GM21367 (cell line): Measurements from ENCODE around the gene CHRM4.

Experiments
- ATAC-seq: cut with Tn5 transposase; IDR thresholded peaks from one replicate; pipeline ENCODE4 v1.9.1; 2021; ENCODE audit not compliant: unreplicated experiment

The CHRM4 gene

DNA sequence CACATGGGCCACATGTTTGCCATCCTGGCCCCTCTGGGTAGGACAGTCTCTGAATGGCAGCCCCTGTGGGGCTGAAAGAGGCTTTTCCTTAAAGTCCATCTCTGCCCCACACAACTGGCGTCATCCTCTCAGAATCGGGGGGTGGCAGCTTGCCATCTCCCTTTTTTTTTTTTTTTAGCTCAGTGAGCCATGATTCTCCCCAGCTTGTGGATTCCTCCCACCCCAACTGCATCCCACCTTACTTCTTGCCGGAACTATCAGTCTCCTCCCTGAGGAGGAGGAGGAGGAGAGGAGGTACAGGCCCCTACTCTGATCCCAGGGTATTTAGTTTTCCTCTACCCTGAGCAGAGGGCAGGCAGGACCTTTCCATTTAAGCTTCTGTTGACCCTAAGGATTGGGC, 40.9 kb downstream of the CHRM4 start:
- ATAC-seq: no peak

DNA sequence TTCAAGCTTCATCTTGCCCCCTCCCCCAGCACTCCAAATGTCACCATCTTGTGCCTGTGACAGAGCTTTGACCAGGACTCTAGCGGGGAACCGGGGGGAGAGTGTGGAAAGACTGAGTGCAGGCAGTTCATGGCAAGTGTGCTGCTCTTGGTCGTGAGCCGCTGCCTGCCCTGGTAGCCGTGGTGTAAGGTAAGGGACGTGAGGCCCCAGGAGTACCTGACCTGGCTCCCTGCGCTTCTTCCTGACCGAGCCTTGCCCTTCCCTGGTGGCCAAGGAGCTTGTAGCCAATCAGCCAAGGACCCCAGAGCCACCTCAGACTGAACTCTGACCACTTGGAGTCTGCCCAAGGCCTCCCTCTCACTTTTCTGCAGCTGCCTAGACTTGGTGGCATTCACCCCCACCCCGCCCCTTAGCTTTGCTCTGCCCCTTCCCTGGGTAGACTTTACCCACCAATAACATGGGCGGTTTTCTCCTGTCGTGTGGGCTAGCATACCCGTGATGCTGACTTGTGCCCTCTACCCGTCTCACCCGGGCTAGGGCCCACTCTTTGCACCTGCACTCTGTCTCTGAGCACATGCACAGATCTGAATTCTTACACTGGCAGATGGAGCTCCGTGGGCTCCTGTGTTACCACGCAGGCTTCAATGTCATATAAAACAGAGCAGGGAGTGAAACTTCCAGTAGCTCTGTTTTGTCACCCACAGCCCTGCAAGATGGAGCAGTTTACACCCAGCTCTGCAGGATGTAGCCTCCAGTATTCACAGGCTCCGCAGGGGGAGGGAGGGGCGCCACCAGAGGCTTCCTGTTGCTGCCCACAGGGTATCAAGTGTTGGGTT, 42.8 kb downstream of the CHRM4 start:
- no peak for ATAC-seq

DNA sequence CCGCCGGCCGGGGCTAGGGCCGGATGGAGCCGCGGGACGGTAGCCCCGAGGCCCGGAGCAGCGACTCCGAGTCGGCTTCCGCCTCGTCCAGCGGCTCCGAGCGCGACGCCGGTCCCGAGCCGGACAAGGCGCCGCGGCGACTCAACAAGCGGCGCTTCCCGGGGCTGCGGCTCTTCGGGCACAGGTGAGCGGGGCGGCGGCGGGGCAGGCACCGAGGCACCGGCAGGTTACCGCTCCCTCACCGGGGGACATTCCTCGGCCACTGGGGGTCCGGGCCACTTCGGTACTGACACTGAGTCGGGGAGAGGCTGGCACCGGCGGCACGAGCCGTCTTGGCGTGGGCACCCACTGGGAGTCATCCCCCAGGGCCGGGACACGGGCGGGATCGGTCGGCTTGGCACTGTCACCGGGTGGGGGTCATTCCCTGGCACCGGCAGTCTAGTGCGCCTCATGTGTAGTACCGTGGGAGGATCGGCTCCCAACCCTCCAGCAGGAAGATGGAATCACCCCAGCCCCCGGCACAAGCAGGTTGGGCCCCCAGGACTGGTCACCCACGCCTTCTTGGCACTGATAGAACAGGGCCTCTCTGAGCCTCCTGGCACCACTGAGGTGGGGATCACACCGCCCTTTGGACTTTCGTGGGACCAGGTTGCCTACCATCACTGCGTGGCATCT, 43.8 kb downstream of the CHRM4 start:
- no peak for ATAC-seq

DNA sequence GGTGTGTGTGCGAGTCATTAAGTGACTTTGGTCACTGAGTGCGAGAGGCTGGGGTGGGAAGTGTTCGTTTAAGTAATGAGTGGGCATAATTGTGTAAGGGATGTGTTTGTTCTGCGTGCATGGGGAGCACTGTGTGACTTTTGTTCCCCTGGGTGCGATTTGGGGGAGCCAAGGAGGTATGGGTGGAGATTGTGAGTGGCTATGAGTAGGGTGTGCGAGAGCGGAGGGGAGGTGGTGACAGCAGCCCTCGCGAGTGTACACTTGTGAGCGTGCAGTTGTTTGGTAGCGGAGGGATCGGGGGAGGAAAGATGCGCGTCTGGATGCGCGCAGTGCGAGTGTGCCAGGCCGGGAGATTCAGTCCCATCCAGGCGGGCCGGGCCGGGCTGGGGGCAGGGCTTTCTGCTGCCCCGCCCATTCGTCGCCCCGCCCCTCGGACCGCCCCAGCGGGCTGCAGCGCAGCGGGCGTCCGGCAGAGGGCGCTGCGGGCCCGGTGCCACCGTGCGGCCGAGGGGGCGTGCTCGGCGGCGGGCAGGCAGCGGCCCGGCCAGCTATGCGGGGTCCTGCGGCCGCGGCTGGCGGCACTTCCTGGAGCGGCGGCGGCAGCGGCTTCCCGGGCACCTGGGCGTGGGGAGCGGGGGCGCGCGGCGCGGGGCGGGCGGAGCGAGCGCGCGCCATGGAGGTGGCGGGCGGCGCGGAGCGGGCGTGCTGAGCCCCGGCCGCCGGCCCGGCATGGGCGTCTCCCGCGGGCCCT, 44.5 kb downstream of the CHRM4 start, which contains the start of gene DGKZ:
TSS of gene DGKZ (plus strand) at position 578 of the 751 bp plus-strand sequence. CDS start 197 bp downstream, outside the sequence.
- peak; percentile 44 for ATAC-seq

DNA sequence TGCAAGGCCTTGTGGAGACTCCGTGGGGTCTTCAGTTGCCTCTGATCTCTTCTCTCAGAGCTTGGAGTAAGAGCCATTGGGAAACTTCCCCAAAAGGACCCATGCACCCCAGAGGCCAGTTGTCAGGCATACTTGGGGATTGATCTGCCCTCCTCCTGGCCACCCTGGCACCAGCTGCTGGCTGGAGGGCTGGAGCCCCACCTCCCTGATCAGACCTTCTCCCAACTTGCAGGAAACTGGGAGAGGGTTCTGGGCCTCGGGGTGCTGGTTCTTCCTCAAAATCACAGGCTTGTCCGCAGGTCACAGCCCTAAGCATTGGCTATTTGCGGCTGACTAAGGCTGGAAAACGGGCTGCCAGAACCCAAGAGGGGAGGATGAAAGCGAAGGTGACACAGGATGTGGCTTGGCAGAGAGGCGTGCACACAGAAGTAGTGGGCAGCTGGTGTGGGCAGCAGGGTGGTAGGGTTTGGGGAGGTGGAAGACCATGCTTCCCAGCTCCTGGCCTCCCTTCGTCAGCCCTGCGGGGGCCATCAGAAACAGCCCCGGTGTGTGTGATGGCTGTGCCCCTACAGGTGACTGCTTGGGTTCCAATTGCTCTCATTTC, 45.6 kb downstream of the CHRM4 start:
- no peak for ATAC-seq

DNA sequence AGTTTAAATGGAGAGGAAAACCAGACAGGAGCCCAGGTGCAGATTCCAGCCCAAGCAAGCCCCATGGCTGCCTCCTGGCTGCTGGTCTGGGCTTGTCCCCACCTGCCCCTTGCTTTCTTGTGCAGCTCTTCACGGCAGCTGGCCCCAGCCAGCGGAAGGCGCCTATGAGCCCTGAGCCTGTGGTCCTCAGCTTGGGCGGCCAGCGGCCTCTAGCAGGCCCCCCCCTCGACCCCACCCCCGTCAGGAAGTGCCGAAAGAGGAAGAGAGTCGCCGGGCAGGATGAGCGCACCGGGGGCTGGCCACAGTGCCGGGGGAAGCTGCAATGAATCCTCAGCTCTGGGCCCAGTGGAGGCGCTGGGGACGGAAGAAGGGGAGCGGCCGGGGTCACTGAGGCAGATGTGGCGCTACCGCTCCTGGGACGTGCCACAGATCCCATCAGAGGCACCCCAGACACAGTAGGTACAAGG, 46.4 kb downstream of the CHRM4 start:
- ATAC-seq: no peak

DNA sequence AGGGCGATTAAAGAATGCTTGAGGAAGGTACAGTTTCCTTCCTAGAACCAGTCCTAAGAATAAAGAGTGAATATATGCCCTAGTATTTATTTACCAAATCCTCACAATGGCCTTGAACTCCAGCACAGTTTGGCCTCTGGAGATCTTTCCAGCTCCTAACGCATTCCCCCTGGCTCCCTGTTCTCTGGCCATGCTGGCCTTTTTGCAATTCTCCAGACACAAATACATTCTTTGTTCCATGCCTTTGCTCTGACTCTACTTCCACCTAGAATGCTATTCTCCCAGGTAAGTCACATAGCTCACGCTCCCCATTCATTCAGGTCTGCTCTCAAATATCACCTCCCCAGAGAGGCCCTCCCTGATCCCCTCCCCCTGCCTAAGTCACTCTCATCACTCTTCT, 48.1 kb downstream of the CHRM4 start:
- no peak for ATAC-seq

DNA sequence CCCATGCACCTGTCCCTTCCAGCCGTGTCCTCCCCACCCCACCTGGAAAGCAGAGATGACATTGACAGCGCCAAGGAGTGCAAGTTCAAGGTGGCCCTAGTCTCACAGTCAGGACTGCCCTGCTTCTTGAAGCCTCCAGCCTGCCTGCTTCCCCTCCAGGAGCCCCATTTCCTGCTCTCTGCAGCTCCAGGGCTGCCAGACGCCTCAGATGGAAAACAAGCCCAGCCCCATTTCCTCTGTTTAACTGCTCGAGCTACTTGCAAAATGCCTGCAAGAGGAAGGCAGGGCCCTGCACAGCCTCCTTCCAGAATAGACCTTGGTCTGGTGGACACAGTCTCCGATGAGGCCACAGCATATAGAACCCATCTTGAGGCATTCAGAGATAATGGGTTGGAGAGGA, 49.3 kb downstream of the CHRM4 start:
- no peak for ATAC-seq

DNA sequence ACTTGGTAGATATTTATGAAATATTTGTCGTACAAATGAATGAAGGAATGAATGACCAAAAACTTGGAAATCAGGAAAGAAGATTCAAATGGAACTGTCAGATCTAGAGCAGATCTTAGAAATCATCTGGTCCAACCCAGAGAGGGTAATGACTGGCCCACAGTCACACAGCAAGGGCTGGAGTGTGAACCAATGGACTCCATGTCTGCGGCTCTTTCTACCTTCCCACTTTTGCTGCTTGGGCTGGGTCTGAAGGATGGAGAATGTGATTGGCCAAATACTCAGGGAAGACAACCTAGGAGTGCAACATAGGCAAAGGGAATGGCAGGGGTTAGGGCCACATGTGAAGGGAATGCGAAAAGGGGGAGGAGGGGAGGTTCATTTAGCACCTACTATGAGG, 50.1 kb downstream of the CHRM4 start:
- no peak for ATAC-seq

DNA sequence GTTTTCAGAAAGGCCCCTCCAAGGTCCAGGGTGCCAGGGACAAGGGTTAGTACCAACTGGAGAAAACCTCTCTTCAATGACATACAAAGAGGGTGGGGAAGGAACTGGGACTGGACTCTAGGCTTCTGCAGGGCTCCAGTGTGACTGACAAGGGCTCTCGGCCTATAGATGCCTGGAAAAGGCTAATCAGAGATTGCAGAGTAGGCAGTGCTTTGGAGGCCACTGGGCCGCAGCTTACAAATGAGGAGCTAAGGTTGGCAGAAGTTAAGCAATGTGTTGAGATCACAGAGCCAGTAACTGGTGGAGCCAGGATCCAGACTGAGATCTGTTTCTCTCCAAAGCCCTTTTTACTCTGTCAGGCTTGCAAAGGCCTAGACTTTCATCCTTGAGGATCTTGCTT, 51.8 kb downstream of the CHRM4 start:
- no peak for ATAC-seq

DNA sequence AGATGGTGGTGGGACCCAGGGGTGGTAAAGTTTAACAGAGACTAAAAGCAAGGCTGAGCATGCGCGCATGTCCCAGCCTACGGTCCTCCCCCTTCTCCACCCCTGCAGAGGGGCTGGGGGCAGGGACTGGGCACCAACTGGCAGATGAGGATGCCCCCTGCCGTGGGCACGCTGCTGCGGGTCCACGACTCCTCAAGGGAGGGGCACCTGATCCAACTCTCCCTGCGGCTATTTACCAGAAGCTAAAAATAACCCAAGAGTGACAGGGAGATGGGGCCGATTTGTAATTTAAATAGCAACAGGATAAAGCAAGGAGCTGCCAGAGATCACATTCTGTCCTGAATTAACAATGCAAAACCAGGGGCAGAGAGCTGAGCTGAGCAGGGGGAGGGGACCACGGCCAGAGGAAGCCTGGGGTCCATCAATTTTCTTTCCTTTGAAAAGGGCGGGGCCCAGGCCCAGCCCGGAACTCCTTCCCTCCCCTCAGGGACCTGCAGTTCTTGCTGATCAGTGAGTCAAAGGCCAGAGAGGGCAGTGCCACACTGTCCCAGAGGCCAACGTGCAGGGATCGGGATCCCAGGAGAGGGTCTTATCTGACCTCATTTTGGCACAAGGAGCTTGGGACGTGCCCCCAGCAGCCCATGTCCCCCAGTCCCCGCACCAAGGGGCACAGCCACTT, 52.4 kb downstream of the CHRM4 start:
- no peak for ATAC-seq

DNA sequence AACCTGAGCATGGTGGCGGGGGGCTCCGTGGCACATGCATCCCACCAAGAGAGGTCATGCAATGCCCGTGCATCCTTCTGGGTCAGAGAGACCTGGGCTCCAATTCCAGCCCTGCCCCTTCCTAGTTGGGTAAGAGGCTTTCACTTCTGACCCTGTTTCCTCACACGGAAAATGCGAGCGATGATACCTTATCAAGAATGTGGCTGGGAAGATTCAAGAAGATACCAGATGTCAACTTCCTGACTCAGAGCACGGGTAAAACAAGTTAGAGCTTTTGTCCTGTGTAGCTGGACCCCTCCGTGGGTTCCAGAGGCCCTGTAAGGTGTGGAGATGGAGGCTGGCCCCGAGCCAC, 53.0 kb downstream of the CHRM4 start:
- no peak for ATAC-seq

DNA sequence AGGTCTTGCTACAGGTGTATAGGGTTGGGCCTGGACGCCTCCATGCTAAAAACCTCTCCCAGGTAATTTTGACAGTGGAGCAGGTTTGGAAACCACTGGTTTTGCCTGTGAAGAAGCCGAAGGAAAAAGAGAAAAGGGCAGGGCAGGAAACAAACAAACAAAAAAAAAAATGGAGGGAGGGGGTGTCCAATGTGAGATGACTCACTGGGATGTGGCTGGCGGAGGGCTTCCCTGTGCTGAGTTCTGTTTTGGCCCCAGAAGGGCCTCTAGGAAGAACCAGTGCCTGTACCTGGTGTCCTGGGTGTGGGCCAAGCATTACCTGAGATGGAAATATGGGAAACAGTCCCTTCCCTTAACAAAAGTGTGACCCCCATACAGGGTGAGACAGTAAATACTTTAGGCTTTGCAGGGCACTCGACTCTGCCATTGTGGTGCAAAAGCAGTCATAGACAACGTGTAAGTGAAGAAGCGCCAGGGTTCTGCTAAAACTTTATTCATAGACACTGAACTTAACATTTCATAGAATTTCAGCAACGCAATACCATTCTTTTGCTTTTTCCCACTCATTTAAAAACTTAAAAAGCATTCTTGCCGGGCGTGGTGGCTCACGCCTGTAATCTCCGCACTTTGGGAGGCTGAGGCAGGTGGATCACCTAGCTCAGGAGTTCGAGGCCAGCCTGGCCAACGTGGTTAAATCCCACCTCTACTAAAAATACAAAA, 53.8 kb downstream of the CHRM4 start:
- ATAC-seq: no peak

DNA sequence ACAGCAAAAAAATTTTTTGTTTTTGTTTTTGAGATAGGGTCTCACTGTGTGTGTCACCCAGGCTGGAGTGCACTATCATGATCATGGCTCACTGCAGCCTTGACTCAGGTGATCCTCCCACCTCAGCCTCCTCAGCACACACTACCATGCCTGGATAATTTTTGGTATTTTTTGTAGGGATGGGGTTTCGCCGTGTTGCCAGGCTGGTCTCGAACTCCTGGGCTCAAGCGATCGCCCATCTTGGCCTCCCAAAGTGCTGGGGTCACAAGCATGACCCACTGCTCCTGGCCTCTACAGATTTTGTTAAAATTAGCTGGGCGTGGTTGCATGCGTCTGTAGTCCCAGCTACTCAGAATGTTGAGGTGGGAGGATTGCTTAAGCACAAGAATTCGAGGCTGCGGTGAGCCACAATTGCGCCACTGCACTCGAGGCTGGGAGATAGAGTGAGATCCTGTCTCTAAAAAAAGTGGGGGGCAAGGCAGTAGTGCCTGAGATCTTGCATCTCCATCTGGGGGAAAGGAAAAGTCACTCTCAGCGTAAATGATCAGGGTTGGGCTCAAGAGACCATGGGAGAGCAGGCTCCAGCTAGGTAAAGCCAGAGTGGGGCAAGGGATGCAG, 54.9 kb downstream of the CHRM4 start:
- no peak for ATAC-seq

DNA sequence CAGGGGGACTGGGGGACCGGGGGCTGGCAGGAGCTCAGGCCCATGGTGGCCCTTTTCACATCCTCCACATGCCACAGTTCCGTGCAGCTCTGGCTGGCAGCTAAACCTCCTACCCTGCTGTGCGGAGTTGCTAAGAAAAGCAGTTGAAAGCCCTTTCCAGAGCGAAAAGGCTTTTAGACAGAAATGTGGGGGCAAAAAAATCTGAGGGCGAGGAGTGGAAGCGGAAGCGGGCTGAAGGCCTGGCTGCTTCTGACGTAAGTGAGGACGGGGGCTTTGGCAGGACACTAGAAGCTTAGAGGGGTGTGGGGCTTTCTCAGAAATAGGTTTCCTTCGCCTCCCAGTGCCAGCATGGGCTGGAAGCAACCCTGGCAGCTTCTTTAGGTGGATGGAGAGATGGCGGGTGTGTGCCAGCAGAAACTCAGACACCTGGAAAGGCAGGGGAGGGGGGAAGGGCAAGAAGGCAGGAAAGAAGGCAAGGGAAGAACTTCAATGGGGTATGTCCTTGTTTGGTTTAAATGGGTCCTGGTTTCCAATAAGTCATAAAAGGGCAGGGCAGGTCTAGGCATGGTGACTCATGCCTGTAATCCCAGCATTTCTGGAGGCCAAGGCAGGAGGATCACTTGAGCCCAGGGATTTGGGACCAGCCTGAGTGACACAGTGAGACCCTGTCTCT, 55.5 kb downstream of the CHRM4 start:
- no peak for ATAC-seq

DNA sequence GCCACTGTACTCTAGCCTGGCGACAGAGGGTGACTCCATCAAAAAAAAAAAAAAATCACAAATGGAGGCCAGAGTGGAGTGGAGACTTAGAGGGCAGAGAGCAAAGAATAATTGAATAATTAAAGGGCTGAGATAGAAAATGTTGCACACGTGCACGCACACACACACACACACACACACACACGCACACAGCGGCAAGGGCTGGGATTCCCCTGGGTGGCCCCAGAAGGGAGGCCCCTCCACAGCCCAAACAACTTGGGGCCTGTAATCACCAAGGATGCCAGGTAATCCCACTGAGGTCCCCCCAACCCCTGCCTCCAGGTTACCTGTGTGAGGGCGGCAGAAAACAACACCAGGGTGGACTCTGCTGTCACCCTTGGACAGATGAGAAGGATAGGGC, 56.3 kb downstream of the CHRM4 start:
- ATAC-seq: no peak

DNA sequence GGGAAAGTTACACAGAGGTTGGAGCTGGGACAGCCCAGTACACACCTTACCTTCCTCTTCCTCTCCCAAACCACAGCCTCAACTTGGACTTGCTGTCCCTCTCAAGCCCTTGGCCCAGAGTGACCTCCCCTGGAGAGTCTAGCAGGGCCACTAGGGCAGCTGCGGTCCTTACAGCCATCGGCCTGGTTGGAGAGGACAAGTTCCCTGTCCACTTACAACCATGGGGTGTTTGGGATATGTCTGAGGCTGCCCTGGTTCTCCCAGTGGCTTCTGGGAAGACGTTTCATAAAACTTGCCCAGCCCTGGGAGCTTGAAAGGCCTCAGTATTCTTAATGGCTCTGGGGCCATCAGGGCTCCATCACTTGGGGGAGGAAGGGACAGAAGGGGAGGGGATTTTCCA, 57.4 kb downstream of the CHRM4 start:
- no peak for ATAC-seq
